Activated CD4-positive, CD25-positive, alpha-beta regulatory T cell treated with anti-CD3 and anti-CD28 coated beads, Interleukin-2, amount 50 U/mL, for 16 hours (primary cell): ENCODE results near the gene SLC44A2.
"Not testable (repeated sequence)": the region's sequence is repeated elsewhere in the genome, so short reads cannot be mapped to it uniquely, and the experiment has no call there.

Experiments
- DNase-seq: peaks from one replicate; pipeline ENCODE4 v3.0.0-alpha.2; 2020; ENCODE audit warnings: low read depth, low spot score

Gene SLC44A2

GRCh38 chr19:10651851-10652250, 26.5 kb downstream of the SLC44A2 start:
- DNase-seq: no peak

DNA sequence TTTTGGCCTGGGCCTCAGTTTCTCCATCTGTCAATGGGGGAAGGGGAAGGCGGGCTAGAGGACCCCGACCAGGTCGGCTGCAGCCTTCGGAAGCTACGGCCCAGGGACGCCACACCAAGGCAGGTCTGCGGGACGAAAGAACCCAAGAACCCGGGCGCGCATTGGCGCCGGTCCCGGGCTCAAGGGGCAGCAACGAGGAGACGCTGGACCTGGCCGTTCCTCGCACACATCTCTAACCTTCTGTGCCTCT, 28.1 kb downstream of the SLC44A2 start:
- DNase-seq: no peak

GRCh38 chr19:10653732-10654609, 28.6 kb downstream of the SLC44A2 start, which contains the start of gene ILF3:
Gene ILF3 (plus strand): TSS chr19:10654346. CDS start chr19:10670606, 16,260 bp downstream.
- peak; percentile 100 for DNase-seq

GRCh38 chr19:10654610-10655456, 29.5 kb downstream of the SLC44A2 start:
- DNase-seq: no peak

DNA sequence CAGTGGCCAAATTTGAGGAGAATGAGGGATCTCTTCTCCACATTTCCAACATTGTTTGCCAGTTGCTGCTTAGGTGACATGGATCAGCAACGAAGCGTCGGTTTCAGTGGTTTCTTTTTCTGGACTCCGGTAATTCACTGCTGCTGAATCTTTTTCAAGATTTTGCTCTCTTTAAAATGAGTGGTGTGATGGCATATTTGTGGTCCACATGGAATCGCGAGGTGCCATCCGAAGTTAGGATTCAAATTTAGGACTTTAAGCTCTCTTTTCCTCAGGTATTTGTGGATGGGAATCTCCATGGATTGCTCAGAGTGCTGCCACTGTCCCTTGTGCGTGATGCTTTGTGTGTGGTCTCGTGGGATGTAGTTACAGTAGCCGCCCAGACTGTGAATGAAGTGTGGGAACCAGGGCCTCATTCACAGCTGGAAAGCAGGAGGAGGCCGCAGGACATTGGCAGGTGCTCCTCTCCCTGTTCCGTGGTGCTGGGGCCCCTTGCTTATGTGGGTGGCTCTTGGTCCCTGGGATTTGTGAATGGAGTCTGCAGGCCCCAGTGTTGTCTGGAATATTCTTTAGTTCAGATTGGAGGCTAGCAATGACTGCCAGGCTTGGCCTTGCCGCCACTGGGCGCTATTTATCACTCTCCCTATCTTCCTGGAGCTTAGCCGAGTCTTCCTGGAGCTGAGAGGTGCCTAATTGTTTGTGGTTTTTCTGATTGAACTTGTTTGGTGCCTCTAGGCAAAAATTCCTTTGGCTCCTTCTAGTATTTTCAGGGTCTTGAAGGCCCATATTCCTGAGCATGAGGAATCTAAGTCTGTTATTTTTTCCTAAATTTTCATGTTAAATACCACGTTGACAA, 30.3 kb downstream of the SLC44A2 start:
- DNase-seq: no peak

DNA sequence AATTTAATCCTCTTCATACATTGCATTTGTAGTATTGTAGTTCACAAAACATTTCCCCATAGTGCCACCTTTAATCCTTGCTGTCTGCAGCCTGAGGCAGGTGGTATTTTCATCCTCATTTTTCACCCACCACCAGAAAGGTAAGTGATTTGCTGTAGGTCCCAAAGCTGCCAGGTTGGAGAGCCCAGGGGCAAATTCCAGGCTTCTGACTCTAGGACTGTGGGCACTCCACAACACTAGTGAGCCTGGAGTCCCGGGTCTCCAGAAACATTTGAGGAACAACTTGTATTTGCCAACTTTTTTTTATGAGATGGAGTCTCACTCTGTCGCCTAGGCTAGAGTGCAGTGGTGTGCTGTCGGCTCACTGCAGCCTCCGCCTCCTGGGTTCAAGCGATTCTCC, 35.0 kb downstream of the SLC44A2 start:
- DNase-seq: no peak

GRCh38 chr19:10661946-10662345, 36.6 kb downstream of the SLC44A2 start:
- no peak for DNase-seq

GRCh38 chr19:10662384-10663251, 37.3 kb downstream of the SLC44A2 start:
- no peak for DNase-seq

- DNase-seq: not testable (repeated sequence)
These were observed 37.9 kb downstream of the SLC44A2 start for GRCh38 chr19:10663252-10663563.

- DNase-seq: no peak
These were observed 42.5 kb downstream of the SLC44A2 start for GRCh38 chr19:10667867-10668266.

DNA sequence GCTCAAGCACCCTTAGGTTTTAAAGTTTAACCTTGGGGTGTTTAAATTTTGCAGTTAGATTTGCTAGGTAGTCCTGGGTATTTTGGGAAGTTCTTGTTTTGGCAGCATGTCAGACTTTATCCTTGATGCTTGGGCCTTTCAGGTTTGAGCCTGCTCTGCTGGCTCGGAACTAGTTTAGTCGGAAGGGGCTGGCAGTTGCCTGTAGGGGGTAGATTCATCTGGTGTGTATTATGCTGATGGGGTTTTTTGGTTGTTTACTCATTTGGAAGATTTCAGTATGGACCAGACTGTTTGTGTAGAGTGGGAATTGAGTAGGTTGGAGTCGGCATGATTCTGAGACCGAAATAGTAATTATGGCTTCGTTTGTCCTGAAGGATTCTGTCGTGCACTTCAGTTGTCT, 43.9 kb downstream of the SLC44A2 start:
- DNase-seq: no peak

- no peak for DNase-seq
These were observed 44.8 kb downstream of the SLC44A2 start for GRCh38 chr19:10670182-10670581.

DNA sequence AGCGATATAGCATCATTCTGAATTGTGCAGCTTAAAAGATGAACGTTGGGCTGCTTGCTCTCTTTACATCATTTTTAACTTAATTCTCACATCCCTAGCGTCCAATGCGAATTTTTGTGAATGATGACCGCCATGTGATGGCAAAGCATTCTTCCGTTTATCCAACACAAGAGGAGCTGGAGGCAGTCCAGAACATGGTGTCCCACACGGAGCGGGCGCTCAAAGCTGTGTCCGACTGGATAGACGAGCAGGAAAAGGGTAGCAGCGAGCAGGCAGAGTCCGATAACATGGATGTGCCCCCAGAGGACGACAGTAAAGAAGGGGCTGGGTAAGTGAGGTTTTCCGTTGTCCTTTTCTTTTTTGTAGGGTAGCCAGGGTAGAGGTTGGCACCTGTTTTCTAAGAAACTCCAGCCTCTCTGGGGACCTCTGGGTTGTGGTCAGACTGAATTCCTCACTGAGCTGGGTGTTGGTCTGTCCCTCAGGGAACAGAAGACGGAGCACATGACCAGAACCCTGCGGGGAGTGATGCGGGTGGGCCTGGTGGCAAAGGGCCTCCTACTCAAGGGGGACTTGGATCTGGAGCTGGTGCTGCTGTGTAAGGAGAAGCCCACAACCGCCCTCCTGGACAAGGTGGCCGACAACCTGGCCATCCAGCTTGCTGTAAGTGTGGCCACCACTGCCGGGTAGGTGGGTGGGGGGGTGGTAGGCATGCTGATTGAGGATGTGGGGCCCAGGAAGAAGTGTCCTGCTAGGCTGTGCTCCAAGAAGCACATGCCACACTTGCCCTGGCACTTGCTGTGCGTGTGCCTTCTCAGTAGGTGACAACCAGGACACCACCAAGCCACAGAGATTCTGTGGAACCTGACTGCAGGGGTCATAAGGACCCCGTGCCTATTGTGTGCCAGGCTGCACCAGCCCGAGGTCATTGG, 45.8 kb downstream of the SLC44A2 start:
- DNase-seq: no peak

DNA sequence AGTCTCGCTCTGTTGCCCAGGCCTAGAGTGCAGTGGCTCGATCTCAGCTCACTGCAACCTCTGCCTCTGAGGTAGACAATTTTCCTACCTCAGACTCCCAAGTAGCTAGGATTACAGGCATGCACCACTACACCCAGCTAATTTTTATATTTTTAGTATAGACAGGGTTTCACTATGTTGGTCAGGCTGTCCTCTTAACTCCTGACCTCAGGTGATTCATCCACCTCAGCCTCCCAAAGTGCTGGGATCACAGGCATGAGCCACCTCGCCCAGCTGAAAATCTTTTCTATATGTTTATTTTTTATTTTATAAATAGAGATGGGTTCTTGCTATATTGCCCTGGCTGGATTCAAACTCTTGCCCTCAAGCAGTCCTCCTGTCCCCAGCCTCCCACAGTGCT, 46.6 kb downstream of the SLC44A2 start:
- DNase-seq: not testable (repeated sequence)

DNA sequence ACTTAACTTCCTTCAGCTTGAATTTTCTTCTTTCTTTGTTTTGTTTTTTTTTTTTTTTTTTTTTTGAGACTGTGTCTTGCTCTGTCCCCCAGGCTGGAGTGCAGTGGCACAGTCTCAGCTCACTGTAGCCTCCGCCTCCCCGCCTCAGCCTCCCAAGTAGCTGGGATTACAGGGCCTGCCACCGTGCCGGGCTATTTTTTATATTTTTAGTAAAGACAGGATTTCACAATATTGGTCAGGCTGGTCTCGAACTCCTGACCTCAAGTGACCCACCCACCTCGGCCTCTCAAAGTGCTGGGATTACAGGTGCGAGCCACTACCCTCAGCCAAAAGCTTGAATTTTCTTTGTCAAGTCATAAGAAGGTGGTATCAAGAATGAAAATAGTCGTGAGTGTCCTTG, 49.9 kb downstream of the SLC44A2 start:
- DNase-seq: not testable (repeated sequence)

GRCh38 chr19:10677751-10678150, 52.4 kb downstream of the SLC44A2 start:
- DNase-seq: no peak

- no peak for DNase-seq
These were observed 53.5 kb downstream of the SLC44A2 start for GRCh38 chr19:10678813-10679212.

DNA sequence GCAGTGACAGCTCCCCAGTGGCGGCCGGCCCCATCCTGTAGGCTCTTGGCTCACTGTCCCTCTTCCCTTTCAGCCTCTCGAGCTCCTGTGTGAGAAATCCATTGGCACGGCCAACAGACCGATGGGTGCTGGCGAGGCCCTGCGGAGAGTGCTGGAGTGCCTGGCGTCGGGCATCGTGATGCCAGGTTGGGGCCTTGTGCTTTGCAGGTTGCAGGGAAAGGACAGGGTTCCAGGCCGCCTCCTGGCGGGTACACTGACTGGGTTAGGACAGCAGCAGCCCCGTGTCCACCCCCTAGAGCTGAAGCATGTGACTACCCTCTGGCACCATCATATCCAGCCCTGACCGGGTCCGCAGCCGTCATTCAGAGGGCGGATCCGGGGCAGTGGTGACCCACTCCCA, 54.4 kb downstream of the SLC44A2 start:
- no peak for DNase-seq

GRCh38 chr19:10680545-10681135, 55.3 kb downstream of the SLC44A2 start:
- no peak for DNase-seq

DNA sequence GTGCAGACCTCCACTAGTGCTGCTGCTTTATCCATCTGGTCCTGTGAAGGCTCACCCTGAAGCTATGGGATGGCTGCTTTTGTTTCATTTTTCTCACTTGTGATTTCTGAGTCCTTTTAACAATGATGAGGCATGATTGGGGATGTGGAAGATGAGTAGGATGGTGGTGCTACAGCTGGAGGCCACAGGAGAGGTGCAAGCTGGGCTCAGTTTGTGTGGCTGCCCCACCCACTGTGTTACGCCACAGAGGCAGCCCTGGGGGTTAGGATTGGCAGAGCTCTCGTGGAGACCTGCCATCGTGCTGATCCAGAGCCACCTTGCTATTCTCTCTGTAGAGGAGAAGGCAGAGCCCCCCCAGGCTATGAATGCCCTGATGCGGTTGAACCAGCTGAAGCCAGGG, 56.3 kb downstream of the SLC44A2 start:
- DNase-seq: no peak
